CD4-positive, alpha-beta T cell treated with Interleukin-17A for 1 hour (primary cell): Measurements from ENCODE around the gene FBLN5.
A peak's percentile ranks its signal among the peaks of the same experiment; 100 is the strongest.

Source experiments
- DNase-seq: peaks from one replicate; pipeline ENCODE4 v3.0.0-alpha.2; 2020

The FBLN5 gene

GRCh38 chr14:91947475-91948184, at the start of gene FBLN5:
FBLN5 (minus strand) TSS chr14:91947694; CDS start chr14:91947229, 465 bp downstream.
- peak; percentile 24 for DNase-seq

DNA sequence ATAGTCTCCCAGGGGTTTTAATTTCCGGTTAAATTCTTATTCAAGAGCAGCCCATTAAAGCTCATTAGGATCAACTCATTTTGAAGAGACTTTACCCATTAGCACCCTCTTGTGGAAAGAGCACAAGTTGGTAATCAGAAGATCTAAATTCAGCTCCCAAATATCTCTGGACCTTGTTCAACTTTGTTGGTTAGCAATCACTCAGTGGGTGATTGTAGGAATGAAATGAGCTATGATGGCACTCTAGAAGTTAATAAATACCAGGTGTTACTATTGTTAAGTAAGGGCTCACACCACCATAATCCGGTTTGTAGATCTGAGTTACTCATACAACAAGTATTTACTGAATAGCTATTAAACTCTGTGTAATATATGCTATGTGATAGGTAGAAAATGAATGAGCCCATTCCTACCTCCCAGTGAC, 49.5 kb upstream of the FBLN5 start:
- peak; percentile 56 for DNase-seq

- no peak for DNase-seq
Observed at GRCh38 chr14:91987192-91987591, 39.7 kb upstream of the FBLN5 start.

- DNase-seq = no peak
Observed at GRCh38 chr14:91985521-91986255, 38.2 kb upstream of the FBLN5 start.

GRCh38 chr14:91985008-91985407, 37.5 kb upstream of the FBLN5 start:
- DNase-seq = no peak

DNA sequence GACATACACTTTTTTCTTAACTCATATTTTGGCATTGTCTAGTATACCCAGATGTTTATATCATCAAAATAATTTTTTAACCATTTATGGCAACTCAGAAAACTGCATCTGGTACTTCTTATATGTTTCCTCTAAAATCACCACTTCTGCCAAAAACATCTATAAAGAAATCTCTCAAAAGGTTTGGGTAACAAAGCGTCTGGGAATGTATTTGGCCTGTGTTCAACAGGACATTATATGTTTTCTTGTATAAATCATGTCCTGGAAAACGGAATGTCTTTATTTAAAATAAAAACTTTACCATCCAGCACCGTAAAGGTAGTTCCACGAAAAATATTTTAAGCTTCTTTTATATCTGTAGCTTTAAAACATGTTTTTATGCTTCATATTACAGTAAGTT, 36.1 kb upstream of the FBLN5 start:
- DNase-seq = no peak

GRCh38 chr14:91980157-91980556, 32.7 kb upstream of the FBLN5 start:
- DNase-seq = no peak

GRCh38 chr14:91977884-91978283, 30.4 kb upstream of the FBLN5 start:
- DNase-seq = no peak

DNA sequence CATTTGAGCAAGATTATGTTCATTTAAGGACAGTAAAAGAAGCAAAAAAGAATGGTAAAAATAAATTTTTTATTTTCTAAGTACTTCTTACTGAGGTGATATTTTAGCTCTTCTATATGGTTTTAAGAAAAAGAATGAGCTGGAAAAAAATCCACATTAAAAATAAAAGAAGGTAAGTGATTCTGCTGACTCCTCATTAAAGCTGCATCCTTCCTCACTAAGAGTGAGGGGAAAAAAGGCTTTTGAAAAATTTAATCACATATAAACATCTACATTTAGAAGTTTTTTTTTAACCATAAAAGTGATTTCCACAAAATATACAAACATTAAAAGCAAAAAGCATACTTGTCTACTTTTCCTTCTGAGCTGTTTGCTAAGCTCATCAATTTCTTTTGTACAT, 28.3 kb upstream of the FBLN5 start:
- no peak for DNase-seq

- DNase-seq = no peak
Observed at GRCh38 chr14:91971188-91971778, 23.8 kb upstream of the FBLN5 start.

DNA sequence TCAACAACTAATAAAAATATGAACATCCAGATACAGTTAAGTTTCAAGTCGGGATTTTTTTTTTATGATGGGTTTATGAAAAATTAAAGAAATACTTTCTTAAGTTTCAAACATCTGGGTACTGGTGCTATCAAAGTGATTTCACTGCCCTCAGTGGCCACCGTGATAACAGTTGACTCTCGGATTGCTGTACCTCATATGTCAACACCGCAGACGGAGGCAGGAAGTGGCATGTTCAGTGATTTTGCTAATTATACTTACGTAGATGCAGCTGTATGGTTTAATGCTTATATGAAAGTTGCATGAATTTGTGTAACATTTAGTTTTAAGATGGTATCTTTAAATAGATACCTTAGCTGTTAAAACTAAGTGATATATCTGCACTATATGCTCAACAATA, 20.8 kb upstream of the FBLN5 start:
- peak; percentile 55 for DNase-seq

DNA sequence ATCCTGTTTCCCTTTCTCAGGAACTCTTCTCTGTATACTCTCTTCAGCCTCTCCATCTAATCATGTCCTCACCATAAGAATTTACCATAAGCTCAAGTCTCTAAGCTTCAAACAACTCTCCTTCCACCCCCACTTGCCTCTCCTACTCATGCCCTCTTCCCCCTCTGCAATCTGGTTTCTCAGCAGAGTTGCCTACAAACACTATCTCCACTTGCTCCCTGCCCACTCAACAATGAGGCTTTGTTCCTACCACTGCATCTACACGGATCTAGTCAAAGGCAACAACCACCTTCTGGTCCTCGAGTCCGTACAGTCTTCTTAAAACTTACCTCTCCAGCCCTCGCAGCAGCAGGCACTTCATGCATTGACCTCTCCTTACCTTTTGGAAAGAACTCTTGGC, 17.2 kb upstream of the FBLN5 start:
- no peak for DNase-seq

GRCh38 chr14:91964011-91964410, 16.5 kb upstream of the FBLN5 start:
- DNase-seq = no peak

DNA sequence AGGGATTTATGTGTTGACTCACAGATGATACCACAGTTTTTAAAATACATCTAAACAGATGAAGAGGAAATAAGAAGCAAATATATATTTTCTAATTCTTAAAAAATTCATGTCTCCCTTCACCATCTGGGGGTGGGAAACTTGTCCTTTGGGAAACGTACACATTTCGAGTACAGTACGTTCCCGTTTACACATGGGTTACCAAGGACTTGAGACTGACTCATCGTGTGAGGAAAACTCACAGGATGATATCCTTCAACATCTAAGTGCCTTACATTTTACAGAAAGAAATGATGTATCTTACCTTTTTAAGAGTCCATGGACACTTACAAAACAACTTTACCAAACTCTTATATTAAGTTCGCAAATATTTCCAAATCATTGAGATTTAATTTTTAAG, 16.0 kb upstream of the FBLN5 start:
- DNase-seq = no peak

DNA sequence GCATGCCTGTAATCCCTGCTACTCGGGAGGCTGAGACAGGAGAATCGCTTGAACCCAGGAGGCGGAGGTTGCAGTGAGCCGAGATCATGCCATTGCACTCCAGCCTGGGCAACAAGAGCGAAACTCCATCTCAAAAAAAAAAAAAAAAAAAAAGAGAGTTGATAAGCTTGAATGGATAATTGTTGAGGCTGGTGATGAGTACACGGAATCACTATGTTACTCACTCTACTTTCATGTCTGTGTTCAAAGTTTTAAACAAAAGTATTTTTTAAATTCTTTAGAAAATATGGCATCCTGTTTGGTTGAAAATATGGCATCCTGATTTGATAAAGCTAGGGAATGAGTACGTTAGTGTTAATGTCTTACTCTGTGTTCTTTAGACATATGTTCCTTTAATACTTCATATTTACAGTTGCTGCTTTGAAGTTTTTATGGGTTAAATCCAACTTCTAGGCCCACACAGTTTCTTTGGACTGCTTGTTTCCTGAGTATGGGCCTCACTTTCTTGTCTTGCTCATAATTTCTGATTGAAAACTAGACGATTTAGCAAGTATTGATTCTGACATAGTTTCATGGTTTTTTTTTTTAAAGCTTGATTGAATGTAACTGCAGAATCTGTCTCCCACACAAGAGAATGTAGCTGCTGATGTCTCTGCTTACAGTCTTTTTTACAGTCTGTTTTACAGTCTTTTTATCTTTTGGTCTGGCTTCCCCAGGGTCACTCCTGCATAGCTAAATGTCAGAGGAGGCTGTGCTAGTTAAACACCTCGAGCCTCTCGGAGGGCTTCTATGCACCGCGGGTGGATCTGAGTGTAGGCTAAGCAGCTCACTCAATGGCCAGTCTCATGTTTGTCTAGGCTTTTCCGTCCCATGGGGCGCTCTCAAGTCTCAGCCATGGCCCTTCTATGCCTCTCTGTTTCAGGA, 14.1 kb upstream of the FBLN5 start:
- no peak for DNase-seq

GRCh38 chr14:91957876-91958313, 10.4 kb upstream of the FBLN5 start:
- no peak for DNase-seq

- no peak for DNase-seq
Observed at GRCh38 chr14:91956616-91957015, 9.1 kb upstream of the FBLN5 start.

- DNase-seq = no peak
Observed at GRCh38 chr14:91955168-91955567, 7.7 kb upstream of the FBLN5 start.

GRCh38 chr14:91953170-91953985, 5.9 kb upstream of the FBLN5 start:
- no peak for DNase-seq

DNA sequence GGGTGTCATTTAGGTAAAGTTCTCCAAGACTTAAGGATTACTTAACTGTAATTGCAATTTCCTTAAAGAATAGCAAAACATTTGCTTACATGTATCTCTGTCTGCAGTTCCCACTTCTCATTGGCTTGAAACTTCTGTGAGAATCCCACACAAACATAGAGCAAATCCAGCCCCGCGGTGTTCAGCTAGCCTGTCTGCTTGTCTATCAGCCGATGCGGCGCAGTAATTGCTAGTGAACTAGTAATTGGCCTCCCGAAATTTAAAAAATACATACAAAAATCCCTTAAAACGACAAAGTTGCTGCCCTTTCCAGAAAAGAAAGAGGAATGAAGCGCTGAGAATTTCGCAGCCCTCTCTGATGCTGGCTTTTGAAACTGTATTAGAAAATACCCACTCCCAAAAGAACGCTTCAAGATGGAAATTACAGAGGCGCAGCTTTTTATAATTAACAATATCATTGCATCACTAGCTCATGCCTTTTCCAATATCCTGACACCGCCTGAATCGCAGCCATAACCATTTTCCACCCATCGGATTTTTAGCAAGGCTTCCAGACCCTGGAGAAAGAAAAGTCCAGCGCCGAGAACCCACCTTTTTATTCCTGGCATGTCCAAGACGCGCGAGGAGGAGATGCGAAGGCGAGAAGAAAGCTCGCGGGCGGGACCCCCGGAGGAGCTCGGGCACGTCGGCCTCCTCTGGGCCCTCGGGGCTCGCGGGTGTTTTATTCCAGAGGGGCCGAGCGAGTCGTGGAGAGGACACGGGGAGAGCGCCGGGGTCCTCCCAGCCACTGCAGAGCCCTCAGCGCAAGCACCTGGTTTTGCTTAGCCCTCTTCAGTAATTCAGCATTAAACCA, 646 bp downstream of the FBLN5 start:
- no peak for DNase-seq
